ENCODE results near the gene METTL18.

METTL18 gene

DNA sequence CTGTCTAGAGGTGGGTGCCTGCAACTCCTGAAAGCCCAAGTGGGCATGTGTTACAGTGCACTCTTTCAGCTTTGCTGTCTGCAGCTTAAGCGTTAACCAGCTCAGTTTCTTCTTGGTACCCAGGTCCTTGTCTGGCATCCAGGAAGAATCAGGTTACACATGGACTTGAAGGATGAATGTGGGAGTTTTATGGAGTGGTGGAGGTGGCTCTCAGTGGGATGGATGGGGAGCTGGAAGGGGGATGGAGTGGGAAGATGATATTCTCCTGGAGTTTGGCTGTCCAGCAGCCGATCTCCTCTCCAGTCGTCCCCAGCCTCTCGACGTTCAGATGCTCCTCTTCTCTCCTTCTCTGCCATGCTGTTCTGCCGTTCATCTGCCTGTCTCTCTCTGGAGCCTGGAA, 9.4 kb downstream of the METTL18 start:
- no peak for DNase-seq (ENCODE audit: low read depth)

- DNase-seq (ENCODE audit: low read depth) = no peak
Measured at GRCh38 chr1:169784102-169784501, 10.6 kb downstream of the METTL18 start.

- DNase-seq (ENCODE audit: low read depth) = no peak
Measured at GRCh38 chr1:169782596-169782995, 12.1 kb downstream of the METTL18 start.

DNA sequence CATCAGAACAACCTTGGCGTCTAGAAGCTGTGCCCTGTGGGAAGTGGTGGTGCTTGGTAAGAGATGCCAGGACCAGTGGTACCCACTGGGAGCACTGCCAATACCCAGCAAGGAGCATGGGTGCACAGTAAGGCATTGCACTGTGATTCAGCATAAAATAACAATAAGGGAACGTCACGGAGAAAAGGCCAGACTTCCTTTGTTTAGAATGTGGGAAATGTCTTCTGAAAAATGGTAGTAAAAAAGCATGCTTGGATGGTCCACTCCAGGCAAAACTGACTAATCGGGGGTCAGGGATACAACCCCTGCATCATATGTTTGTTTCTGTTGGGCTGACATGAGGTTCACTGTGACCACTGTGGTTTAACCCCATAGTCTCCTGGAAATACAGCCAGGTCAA, 14.7 kb downstream of the METTL18 start:
- DNase-seq (ENCODE audit: low read depth) = no peak

GRCh38 chr1:169779150-169779549, 15.6 kb downstream of the METTL18 start:
- no peak for DNase-seq (ENCODE audit: low read depth)

DNA sequence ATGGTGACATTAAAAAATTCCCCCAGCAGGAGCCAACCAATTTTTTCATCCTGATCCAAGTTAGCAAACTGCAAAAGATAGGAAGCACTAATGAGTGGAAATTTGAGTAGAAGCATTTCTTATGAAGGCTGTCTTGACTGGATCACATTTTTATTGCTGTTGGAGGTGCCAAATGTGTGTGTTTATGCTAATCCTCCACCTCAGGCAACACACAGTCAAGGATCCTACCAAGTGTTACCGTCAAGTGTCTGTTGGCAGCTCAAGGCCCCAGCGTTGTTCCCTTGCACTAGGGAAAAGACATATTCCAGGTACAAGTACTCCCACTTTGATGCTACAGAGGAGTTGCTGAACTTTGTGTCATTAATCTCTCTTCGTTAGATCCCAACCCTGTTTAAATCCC, 18.3 kb downstream of the METTL18 start:
- no peak for DNase-seq (ENCODE audit: low read depth)

GRCh38 chr1:169768161-169768560, 26.5 kb downstream of the METTL18 start:
- DNase-seq (ENCODE audit: low read depth) = no peak

DNA sequence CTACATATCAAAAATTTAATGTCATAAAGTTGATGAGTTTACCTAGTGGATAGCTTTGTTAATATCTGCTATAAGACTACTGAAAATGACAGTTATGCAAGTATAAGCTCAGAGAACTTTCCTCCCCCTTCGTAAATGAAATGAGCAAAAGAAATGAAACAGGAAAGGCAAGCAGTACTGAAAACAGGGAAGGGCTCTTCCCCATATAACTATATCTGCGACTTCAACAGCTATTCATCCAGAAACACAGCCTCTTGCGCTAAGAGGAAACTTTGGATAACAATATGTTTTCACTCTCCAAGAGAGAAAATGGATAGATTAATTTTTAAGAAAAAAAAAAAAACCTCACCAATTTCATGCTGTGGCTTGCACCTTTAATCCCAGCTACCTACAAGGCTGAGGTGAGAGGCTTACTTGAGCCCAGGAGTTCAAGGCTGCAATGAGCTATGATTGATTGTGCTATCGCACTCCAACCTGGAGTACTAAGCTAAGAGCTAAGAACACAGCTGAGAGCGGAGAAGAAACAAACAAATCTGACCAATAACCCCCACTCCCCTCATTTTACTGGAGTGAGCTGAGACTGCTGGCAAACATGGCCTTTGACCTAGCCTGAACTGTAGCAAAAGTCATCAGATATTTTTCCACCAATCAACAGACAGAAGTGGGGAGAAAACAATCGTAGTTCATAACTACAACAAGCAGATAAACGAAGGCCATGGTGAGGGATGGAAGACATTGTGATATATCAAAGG, 29.0 kb downstream of the METTL18 start:
- no peak for DNase-seq (ENCODE audit: low read depth)

DNA sequence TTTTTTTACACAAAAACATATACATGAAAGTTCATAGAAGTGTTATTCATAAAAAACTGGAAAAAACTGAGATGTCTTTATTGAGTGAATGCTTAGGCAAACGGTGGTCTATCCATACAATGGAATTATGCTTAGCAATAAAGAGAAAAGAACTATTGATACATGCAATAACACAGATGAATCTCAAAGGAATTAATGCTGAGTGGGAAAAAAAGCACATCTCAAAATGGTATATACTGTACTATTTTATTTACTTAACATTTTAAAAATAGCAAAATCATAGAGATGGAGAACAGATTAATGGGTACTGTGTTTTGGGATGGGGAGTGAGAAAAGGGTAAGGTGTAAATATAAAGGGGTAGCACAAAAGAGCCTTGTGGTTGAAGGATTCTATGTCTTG, 29.8 kb downstream of the METTL18 start:
- DNase-seq (ENCODE audit: low read depth) = no peak

DNA sequence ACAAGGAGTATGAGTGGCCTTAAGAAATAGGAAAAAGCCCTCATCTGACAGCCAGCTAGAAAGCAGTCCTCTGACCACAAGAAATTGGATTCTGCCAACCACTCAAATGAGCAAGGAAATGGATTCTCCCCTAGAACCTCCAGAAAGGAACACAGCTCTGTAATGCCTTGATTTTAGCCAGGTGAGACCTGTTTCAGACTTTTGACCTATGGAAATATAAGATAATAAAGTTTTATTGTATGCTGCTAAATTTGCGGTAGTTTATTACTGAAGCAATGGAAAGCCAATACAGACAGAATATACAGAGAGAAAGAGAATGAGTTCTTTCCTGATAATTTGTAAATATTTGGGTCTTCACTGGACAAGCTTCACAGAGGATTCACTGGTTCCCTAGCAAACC, 32.0 kb downstream of the METTL18 start:
- DNase-seq (ENCODE audit: low read depth) = no peak

- no peak for DNase-seq (ENCODE audit: low read depth)
Measured at GRCh38 chr1:169759038-169759437, 35.7 kb downstream of the METTL18 start.

DNA sequence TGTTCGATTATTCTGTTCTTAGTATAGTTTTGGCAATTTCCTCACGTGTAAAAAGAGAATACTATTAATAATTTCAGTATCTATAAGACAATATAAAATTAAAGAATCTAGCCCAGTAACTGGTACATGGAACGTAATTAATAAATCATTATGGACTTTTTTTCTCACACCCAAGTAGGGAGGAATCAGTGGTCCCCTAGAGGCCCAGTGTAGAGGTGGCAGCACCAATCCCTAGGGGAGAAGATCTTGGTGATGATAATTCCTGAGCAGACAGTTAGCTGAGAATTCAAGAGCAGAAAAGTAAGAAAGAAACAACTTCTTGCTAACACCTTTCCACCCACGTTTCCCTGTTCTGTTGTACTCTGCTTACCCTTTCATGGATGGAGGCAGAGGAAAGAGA, 41.2 kb downstream of the METTL18 start:
- no peak for DNase-seq (ENCODE audit: low read depth)

- no peak for DNase-seq (ENCODE audit: low read depth)
Measured at GRCh38 chr1:169750041-169750440, 44.7 kb downstream of the METTL18 start.

- DNase-seq (ENCODE audit: low read depth) = no peak
Measured at GRCh38 chr1:169746550-169746949, 48.2 kb downstream of the METTL18 start.

DNA sequence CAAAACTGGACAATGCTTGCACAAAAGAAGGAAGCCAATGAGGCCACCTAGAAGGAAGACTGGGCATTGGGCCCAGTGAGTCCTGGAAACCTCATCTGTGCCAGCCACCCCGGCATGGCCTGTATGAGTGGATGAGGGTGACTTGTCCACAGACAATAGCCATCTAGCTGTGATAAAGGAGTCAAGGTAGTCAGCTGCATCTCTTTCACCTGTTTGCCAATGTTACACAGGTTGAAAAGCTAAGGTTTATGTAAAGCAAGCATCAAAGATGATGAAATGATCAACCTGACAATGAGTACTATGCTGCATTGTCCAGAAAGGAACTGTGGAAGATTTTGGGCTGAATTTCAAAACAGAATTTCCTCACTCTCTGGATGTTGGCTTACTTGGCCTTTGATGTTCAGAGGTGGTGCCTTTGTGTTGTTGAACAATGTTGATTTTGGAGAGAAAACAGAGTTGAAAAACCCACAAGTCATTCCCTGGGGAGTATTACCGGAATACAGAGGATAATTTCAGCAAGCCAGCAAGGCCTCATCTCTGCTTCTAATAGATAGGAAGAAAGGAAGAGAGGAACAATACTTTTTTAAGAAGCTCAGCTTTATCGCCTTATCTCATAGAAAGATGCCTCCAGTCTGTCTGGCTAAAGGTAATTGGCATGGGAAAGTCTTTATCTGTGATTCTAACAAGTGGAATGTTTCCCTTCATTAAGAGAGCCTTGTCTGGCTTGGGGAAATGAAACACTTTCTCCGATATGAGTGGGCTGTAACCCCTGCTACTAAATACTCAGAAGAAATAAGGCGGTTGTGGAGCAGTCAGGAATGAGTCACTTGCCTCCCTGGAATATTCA, 49.5 kb downstream of the METTL18 start:
- DNase-seq (ENCODE audit: low read depth) = no peak

All from stimulated activated CD8-positive, alpha-beta memory T cell treated with anti-CD3 and anti-CD28 coated beads, Interleukin-4, amount 100 ng/mL, for 24 hours (primary cell).